ENCODE measurements around the gene PMFBP1. TPM values are rescaled to one million over a fixed set of nuclear protein-coding genes. Genes with fewer than 3 reads are reported as not detected.
"Not testable (repeated sequence)": the region's sequence is repeated elsewhere in the genome, so short reads cannot be mapped to it uniquely, and the experiment has no call there.

The PMFBP1 gene
- total RNA-seq, 4 donors from 2014 or later: 1.2 to 1.4 TPM; not detected in 2

DNA sequence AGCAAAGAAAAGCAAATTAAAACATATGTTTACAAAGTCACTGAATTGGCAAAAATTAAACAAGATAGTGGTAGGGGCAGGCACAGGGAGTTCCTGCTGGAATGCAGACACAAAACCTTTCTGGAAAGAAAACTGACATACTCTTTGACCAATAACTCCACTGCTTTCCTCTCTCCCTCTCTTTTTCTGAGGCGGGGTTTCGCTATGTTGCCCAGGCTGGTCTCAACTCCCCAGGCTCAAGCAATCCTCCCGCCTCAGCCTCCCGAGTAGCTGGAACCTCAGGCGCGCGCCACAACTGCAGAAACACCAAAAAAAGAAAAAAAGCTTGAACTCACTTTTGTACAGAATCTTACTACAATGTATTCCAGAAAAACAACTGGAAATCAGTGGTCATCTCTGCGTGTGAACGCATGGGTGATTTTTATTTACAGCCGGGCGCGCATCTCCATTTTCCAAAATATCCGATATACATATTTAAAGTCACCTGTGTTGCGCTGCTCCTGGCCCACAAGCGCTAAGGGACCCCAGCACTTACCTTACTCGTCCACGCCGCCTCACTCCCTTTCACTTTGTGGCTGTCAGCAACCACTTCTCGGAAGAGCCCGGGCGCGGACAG, 79.0 kb downstream of the PMFBP1 start:
- intact Hi-C loops (cut with DNase I; ENCODE audit: low total_unique reads): no loop called here
- Histone ChIP-seq H3K9me3 (no peaks in the 10 kb centered on the region), H3K4me1 (no peaks in the 10 kb centered on the region), H3K27me3 (no peaks in the 10 kb centered on the region), H3K4me3 (peak overlapping the region; percentile 81 to 98), H3K27ac (peak overlapping the region in 1 of 2 donors; percentile 84), H3K36me3 (no peaks in the 10 kb centered on the region)
- TF ChIP-seq POLR2A (IDR thresholded peaks at IDR 0.05) (no peak), CTCF (IDR thresholded peaks at IDR 0.05) (no peak)
- no peak for DNase-seq

- Histone ChIP-seq H3K36me3 (no peaks in the 10 kb centered on the region), H3K27me3 (no peaks in the 10 kb centered on the region), H3K27ac (no peak overlapping the region), H3K4me3 (no peak overlapping the region), H3K9me3 (no peaks in the 10 kb centered on the region), H3K4me1 (no peaks in the 10 kb centered on the region)
- intact Hi-C loops (cut with DNase I; ENCODE audit: low total_unique reads): no loop called here
- no peak for DNase-seq
- TF ChIP-seq POLR2A (IDR thresholded peaks at IDR 0.05) (no peak), CTCF (IDR thresholded peaks at IDR 0.05) (no peak)
These were observed 80.7 kb downstream of the PMFBP1 start for GRCh38 chr16:72091217-72091616.

- no peaks in the 10 kb centered on the region for H3K27me3 ChIP-seq
- no peak for TF ChIP-seq CTCF (IDR thresholded peaks at IDR 0.05)
- TF ChIP-seq POLR2A (IDR thresholded peaks at IDR 0.05): no peak
- no peak overlapping the region for H3K27ac ChIP-seq
- no peak for DNase-seq
- no peaks in the 10 kb centered on the region for H3K36me3 ChIP-seq
- H3K4me3 ChIP-seq: no peak overlapping the region
- H3K9me3 ChIP-seq: no peaks in the 10 kb centered on the region
- H3K4me1 ChIP-seq: no peaks in the 10 kb centered on the region
- intact Hi-C loops (cut with DNase I; ENCODE audit: low total_unique reads): no loop called here
These were observed 87.0 kb downstream of the PMFBP1 start for GRCh38 chr16:72085002-72085401.

- no peaks in the 10 kb centered on the region for H3K36me3 ChIP-seq
- intact Hi-C loops (cut with DNase I; ENCODE audit: low total_unique reads): no loop called here
- TF ChIP-seq POLR2A (IDR thresholded peaks at IDR 0.05): no peak
- TF ChIP-seq CTCF (IDR thresholded peaks at IDR 0.05): no peak
These were observed 87.5 kb downstream of the PMFBP1 start for GRCh38 chr16:72084445-72084844.

DNA sequence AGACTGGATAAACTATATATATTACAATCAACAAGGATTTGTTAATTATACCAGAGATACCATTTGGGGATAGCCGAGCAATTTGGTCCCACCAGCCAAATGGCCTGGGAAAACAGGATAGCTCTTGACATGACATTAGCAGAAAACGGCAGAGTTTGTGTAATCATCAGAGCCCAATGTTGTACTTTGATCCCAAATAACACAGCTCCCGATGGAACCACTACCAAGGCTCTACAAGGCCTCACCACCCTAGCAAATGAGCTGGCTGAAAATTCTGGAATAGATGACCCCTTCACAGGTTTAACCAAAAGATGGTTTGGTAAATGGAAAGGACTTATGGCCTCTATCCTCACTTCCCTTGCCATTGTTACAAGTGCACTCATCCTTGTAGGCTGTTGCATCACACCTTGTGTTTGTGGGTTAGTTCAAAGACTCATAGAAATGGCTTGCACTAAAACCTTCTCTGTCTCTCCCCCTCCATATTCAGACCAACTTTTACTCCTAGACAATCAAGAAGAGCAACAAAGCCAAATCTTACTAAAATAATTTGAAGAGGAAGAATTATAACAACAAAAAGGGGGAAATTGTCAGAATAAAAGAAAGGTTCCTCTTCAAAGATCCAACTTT, 88.1 kb downstream of the PMFBP1 start:
- intact Hi-C loops (cut with DNase I; ENCODE audit: low total_unique reads): no loop called here
- Histone ChIP-seq H3K36me3 (no peaks in the 10 kb centered on the region), H3K9me3 (no peaks in the 10 kb centered on the region), H3K27ac (no peak overlapping the region), H3K27me3 (no peaks in the 10 kb centered on the region), H3K4me1 (no peaks in the 10 kb centered on the region), H3K4me3 (no peak overlapping the region)
- no peak for DNase-seq
- no peak for TF ChIP-seq CTCF (IDR thresholded peaks at IDR 0.05)
- no peak for TF ChIP-seq POLR2A (IDR thresholded peaks at IDR 0.05)

More at GRCh38 chr16:72084445-72084844, 87.5 kb downstream of the PMFBP1 start:
- no peak overlapping the region for H3K4me3 ChIP-seq
- H3K4me1 ChIP-seq: no peaks in the 10 kb centered on the region
- DNase-seq: no peak
- no peaks in the 10 kb centered on the region for H3K9me3 ChIP-seq
- no peak overlapping the region for H3K27ac ChIP-seq
- H3K27me3 ChIP-seq: no peaks in the 10 kb centered on the region

GRCh38 chr16:72076991-72077706, 94.8 kb downstream of the PMFBP1 start:
- intact Hi-C loops (cut with DNase I; ENCODE audit: low total_unique reads); DNase-seq; H3K36me3 ChIP-seq; H3K27me3 ChIP-seq; H3K4me1 ChIP-seq; H3K9me3 ChIP-seq; H3K27ac ChIP-seq; H3K4me3 ChIP-seq: not testable (repeated sequence)

- DNase-seq; intact Hi-C loops (cut with DNase I; ENCODE audit: low total_unique reads); H3K36me3 ChIP-seq; H3K9me3 ChIP-seq; H3K27me3 ChIP-seq; H3K4me1 ChIP-seq; H3K4me3 ChIP-seq; H3K27ac ChIP-seq: not testable (repeated sequence)
These were observed 96.9 kb downstream of the PMFBP1 start for GRCh38 chr16:72075067-72075466.

All from uterus (tissue), 4 donors.